Upper lobe of right lung (tissue), 1 donor: ENCODE data around the gene SNRPF. TPM values are rescaled to one million over a fixed set of nuclear protein-coding genes. Genes with fewer than 3 reads are reported as not detected.
"Not testable (repeated sequence)": the region's sequence is repeated elsewhere in the genome, so short reads cannot be mapped to it uniquely, and the experiment has no call there.

Experiments used
- ATAC-seq: fragments of 200-7000 bp; cut with Tn5 transposase; one replicate; pipeline ENCODE4 v1.9.1; 2020; ENCODE audit warnings: mild to moderate bottlenecking, moderate library complexity
- DNase-seq: peaks from one replicate; pipeline ENCODE4 v3.0.0-alpha.2; 2020
- H3K27ac ChIP-seq: fragments of 200-600 bp; one replicate; pipeline ENCODE4 v1.8.0; 2022
- H3K27me3 ChIP-seq: fragments of 200-600 bp; one replicate; pipeline ENCODE4 v1.8.0; 2022; ENCODE audit warnings: mild to moderate bottlenecking
- H3K36me3 ChIP-seq: fragments of 200-600 bp; one replicate; pipeline ENCODE4 v1.8.0; 2022
- H3K4me1 ChIP-seq: fragments of 200-600 bp; one replicate; pipeline ENCODE4 v1.8.0; 2022
- H3K4me3 ChIP-seq: fragments of 200-600 bp; one replicate; pipeline ENCODE4 v1.8.0; 2022; ENCODE audit warnings: mild to moderate bottlenecking
- H3K9me3 ChIP-seq: fragments of 200-600 bp; one replicate; pipeline ENCODE4 v1.8.0; 2022
- intact Hi-C: fragments of 100-400 bp; cut with DNase I; formaldehyde crosslinking; loops from one replicate; pipeline ENCODE4 v1.11.0; 2022
- total RNA-seq: library from RNA; stranded (reverse); fragmentation: NEBNext Ultra II Directional; extraction: Animal tissue kit (Norgen Biotek cat#: 25700); gene quantifications from one replicate; pipeline ENCODE4 v1.2.1, GENCODE V29; 2021
- TF ChIP-seq, protein P1 (sequence below): fragments of 200-600 bp; IDR thresholded peaks from one replicate; pipeline ENCODE4 v1.8.0; 2022; ENCODE audit warnings: antibody characterized with exemption
- donor health status: DM: no; HTN: yes; CAD: no; lungs with severe emphysema.

Gene SNRPF
- total RNA-seq, 1 donor from 2014 or later = 15.2 TPM

- Histone ChIP-seq H3K27ac (peak overlapping the region; percentile 24), H3K9me3 (no peaks in the 10 kb centered on the region), H3K27me3 (no peaks in the 10 kb centered on the region), H3K36me3 (no peaks in the 10 kb centered on the region), H3K4me1 (peaks cover 4% of the 10 kb centered on the region), H3K4me3 (no peak overlapping the region)
- intact Hi-C loops = no loop called here
- TF ChIP-seq, protein P1, sequence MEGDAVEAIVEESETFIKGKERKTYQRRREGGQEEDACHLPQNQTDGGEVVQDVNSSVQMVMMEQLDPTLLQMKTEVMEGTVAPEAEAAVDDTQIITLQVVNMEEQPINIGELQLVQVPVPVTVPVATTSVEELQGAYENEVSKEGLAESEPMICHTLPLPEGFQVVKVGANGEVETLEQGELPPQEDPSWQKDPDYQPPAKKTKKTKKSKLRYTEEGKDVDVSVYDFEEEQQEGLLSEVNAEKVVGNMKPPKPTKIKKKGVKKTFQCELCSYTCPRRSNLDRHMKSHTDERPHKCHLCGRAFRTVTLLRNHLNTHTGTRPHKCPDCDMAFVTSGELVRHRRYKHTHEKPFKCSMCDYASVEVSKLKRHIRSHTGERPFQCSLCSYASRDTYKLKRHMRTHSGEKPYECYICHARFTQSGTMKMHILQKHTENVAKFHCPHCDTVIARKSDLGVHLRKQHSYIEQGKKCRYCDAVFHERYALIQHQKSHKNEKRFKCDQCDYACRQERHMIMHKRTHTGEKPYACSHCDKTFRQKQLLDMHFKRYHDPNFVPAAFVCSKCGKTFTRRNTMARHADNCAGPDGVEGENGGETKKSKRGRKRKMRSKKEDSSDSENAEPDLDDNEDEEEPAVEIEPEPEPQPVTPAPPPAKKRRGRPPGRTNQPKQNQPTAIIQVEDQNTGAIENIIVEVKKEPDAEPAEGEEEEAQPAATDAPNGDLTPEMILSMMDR = no peak
- peak; percentile 91 for ATAC-seq
- no peak for DNase-seq
These were observed 22.0 kb upstream of the SNRPF start for GRCh38 chr12:95836630-95837239.

DNA sequence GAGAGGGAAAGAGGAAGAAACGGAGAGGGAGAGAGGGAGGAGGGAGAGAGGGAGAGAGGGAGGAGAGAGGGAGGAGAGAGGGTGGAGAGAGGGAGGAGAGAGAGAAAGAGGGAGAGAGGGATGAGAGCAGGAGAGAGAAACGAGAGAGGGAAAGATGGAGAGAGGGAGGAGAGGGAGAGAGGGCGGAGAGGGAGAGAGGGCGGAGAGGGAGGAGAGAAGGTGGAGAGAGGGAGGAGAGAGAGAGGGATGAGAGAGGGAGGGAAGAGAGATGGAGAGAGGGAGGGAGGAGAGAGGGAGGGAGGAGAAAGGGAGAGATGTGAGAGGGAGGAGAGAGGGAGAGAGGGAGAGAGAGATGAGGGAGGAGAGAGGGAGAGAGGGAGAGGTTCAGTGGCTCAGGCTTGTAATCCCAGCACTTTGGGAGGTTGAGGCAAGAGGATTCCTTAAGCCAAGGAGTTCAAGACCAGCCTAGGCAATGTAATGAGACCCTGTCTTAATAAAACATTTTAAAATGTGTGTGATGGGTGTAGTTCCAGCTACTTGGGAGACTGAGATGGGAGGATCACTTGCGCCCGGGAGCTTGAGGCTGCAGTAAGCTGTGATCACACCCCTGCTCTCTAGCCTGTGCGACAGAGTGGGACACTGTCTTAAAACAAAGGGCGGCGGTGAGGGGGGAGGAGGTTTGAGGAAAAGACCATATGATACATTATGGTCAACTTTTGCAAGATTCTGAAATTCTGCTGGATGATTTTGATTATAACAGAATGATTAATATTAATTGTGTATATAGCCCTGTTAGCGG lies 21.3 kb upstream of the SNRPF start:
- peak overlapping the region; percentile 17 for H3K27ac ChIP-seq
- H3K36me3 ChIP-seq = no peaks in the 10 kb centered on the region
- intact Hi-C loops = no loop called here

DNA sequence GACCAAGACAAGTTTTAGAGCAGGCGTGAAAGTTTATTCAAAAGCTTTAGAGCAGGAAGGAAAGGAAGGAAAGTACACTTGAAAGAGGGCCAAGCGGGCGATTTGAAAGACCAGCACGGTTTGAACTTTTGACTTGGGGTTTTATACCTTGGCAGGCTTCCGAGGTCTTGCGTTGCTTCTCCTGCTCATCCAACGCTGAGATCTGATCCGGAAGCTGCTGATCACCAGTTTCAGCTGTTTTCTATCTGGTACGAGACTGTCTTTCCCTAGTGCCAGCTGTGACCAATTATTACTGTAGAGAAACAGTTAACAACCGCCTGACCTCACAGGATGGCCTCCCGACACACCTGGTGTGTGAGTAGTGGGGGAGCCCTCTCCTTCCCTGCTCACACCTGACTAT lies 20.6 kb upstream of the SNRPF start:
- Histone ChIP-seq H3K9me3 (no peaks in the 10 kb centered on the region), H3K4me1 (peaks cover 4% of the 10 kb centered on the region), H3K36me3 (no peaks in the 10 kb centered on the region), H3K4me3 (no peak overlapping the region), H3K27me3 (no peaks in the 10 kb centered on the region), H3K27ac (no peak overlapping the region)
- DNase-seq (no peak), ATAC-seq (peak; percentile 55)
- intact Hi-C loops = no loop called here
- TF ChIP-seq, protein P1 = no peak

More for the DNA sequence above, 21.3 kb upstream of the SNRPF start:
- Histone ChIP-seq H3K27me3 (no peaks in the 10 kb centered on the region), H3K4me1 (peaks cover 4% of the 10 kb centered on the region), H3K4me3 (no peak overlapping the region), H3K9me3 (no peaks in the 10 kb centered on the region)
- ATAC-seq (peak; percentile 52), DNase-seq (no peak)
- TF ChIP-seq, protein P1 = no peak

DNA sequence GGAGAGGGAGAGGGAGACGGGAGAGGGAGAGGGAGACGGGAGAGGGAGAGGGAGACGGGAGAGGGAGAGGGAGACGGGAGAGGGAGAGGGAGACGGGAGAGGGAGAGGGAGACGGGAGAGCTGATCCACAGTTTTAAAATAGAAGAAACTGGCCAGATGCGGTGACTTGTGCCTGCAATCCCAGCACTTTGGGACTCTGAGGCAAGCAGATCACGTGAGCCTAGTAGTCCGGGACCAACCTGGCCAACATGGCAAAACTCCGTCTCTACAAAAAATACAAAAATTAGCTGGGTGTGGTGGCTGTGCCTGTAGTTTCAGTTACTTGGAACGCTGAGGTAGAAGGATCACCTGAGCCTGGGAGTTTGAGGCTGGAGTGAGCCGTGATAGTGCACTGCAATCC lies 16.3 kb upstream of the SNRPF start:
- H3K27me3 ChIP-seq, H3K36me3 ChIP-seq, intact Hi-C loops, ATAC-seq, H3K4me1 ChIP-seq, H3K4me3 ChIP-seq, DNase-seq, H3K27ac ChIP-seq, H3K9me3 ChIP-seq: not testable (repeated sequence)

GRCh38 chr12:95848575-95849388 lies 10.0 kb upstream of the SNRPF start:
- intact Hi-C loops = no loop called here
- no peaks in the 10 kb centered on the region for H3K9me3 ChIP-seq
- H3K36me3 ChIP-seq = no peaks in the 10 kb centered on the region
- TF ChIP-seq, protein P1 = peak; percentile 31
- DNase-seq (no peak), ATAC-seq (peak; percentile 81)
- no peaks in the 10 kb centered on the region for H3K4me1 ChIP-seq
- peak overlapping the region; percentile 76 for H3K27ac ChIP-seq
- no peaks in the 10 kb centered on the region for H3K27me3 ChIP-seq
- H3K4me3 ChIP-seq = peak overlapping the region; percentile 14

GRCh38 chr12:95851606-95852005 lies 7.1 kb upstream of the SNRPF start:
- no peaks in the 10 kb centered on the region for H3K36me3 ChIP-seq
- no peak for DNase-seq

More at GRCh38 chr12:95851606-95852005, 7.1 kb upstream of the SNRPF start:
- Histone ChIP-seq H3K4me3 (no peak overlapping the region), H3K27me3 (no peaks in the 10 kb centered on the region), H3K27ac (no peak overlapping the region), H3K9me3 (no peaks in the 10 kb centered on the region), H3K4me1 (no peaks in the 10 kb centered on the region)
- intact Hi-C loops = no loop called here
- TF ChIP-seq, protein P1 = no peak
- ATAC-seq = no peak
